Hepatocyte (in vitro differentiated cells): ENCODE data around the gene SHROOM3.

Experiments
- CTCF ChIP-seq: fragments of 200-600 bp; sonication (generic); IDR thresholded peaks from 2 replicates; pipeline ENCODE4 v1.5.1; 2016; ENCODE audit warnings: antibody characterized with exemption, mild to moderate bottlenecking; ENCODE audit not compliant: poor library complexity
- EZH2 ChIP-seq: fragments of 200-600 bp; sonication (generic); IDR thresholded peaks from 2 replicates; pipeline ENCODE4 v1.6.1; 2016; ENCODE audit warnings: antibody characterized with exemption, mild to moderate bottlenecking, borderline replicate concordance

- TF ChIP-seq CTCF, result no peak
- TF ChIP-seq EZH2, result no peak
Measured at GRCh38 chr4:76623217-76624045, 188.4 kb downstream of the SHROOM3 start.
